ENCODE measurements around the gene DNASE1L3. TPM values are rescaled to one million over a fixed set of nuclear protein-coding genes. Genes with fewer than 3 reads are reported as not detected.

Gene DNASE1L3
- total and polyA plus RNA-seq, 11 donors, result 0.44 to 4.1 (median 1.2) TPM

GRCh38 chr3:58256511-58256910, 45.7 kb upstream of the DNASE1L3 start:
- TF ChIP-seq, protein P1, sequence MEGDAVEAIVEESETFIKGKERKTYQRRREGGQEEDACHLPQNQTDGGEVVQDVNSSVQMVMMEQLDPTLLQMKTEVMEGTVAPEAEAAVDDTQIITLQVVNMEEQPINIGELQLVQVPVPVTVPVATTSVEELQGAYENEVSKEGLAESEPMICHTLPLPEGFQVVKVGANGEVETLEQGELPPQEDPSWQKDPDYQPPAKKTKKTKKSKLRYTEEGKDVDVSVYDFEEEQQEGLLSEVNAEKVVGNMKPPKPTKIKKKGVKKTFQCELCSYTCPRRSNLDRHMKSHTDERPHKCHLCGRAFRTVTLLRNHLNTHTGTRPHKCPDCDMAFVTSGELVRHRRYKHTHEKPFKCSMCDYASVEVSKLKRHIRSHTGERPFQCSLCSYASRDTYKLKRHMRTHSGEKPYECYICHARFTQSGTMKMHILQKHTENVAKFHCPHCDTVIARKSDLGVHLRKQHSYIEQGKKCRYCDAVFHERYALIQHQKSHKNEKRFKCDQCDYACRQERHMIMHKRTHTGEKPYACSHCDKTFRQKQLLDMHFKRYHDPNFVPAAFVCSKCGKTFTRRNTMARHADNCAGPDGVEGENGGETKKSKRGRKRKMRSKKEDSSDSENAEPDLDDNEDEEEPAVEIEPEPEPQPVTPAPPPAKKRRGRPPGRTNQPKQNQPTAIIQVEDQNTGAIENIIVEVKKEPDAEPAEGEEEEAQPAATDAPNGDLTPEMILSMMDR (IDR thresholded peaks at IDR 0.05), result no peak
- TF ChIP-seq POLR2A (IDR thresholded peaks at IDR 0.05), result no peak
- WGBS, 4 donors, result 94 to 97% (median 97%) methylated on average over 4 of the region's 4 CpGs
- DNase-seq, result no peak
- no peaks in the 10 kb centered on the region for H3K4me1 ChIP-seq
- no peaks in the 10 kb centered on the region for H3K27me3 ChIP-seq
- no peak for ATAC-seq
- no peaks in the 10 kb centered on the region for H3K9me3 ChIP-seq
- H3K27ac ChIP-seq, result no peak overlapping the region
- intact Hi-C loops (cut with DNase I), result no loop called here
- no peak overlapping the region for H3K4me3 ChIP-seq
- H3K36me3 ChIP-seq, result peaks cover 0 to 47% (median 29%) of the 10 kb centered on the region in 9 donors

- Histone ChIP-seq H3K27ac (no peak overlapping the region), H3K4me1 (no peaks in the 10 kb centered on the region), H3K36me3 (peaks cover 0 to 48% (median 29%) of the 10 kb centered on the region in 9 donors), H3K27me3 (no peaks in the 10 kb centered on the region), H3K4me3 (no peak overlapping the region), H3K9me3 (no peaks in the 10 kb centered on the region)
- ATAC-seq, result no peak
- 87 to 96% (median 91%) methylated on average over 1 of the region's 1 CpG for WGBS, 4 donors
- TF ChIP-seq POLR2A (IDR thresholded peaks at IDR 0.05), result no peak
- TF ChIP-seq, protein P1 (IDR thresholded peaks at IDR 0.05), result no peak
- no peak for DNase-seq
- intact Hi-C loops (cut with DNase I), result no loop called here
Observed at GRCh38 chr3:58256061-58256460, 45.3 kb upstream of the DNASE1L3 start.

DNA sequence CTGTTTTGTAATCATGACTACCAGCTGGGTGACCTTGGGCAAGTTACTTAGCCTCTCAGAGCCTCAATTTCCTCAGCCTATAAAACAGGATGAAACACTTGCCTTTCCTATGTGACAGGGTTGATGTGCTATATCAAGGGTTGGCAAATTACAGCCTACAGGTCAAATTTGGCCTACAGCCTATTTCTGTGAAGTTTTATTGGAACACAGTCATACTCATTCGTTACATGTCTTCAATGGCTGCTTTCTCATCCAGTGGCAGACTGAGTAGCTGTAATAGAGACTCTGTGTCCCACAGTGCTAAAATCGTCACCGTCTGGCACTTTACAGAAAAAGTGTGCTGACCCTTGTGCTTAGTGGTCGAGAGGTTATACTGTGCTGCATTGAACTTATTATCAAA, 43.4 kb upstream of the DNASE1L3 start:
- H3K4me1 ChIP-seq, result peaks cover 0 to 12% (median 5%) of the 10 kb centered on the region in 12 donors
- 75 to 86% (median 78%) methylated on average over 4 of the region's 4 CpGs for WGBS, 4 donors
- peaks cover 0 to 36% (median 27%) of the 10 kb centered on the region in 9 donors for H3K36me3 ChIP-seq
- H3K9me3 ChIP-seq, result no peaks in the 10 kb centered on the region
- intact Hi-C loops (cut with DNase I), result loop anchor here in 1 of 10 donors (5.0 kb wide), 1 partner anchor 43 kb away; no protein-coding TSS in a partner anchor
- DNase-seq (no peak), ATAC-seq (no peak)
- no peak overlapping the region for H3K4me3 ChIP-seq
- H3K27me3 ChIP-seq, result no peaks in the 10 kb centered on the region
- no peak for TF ChIP-seq POLR2A (IDR thresholded peaks at IDR 0.05)
- TF ChIP-seq, protein P1 (IDR thresholded peaks at IDR 0.05), result no peak
- H3K27ac ChIP-seq, result peak overlapping the region in 1 of 12 donors; percentile 69

- H3K4me1 ChIP-seq, result peaks cover 0 to 13% (median 5%) of the 10 kb centered on the region in 12 donors
- no peak for TF ChIP-seq POLR2A (IDR thresholded peaks at IDR 0.05)
- TF ChIP-seq, protein P1 (IDR thresholded peaks at IDR 0.05), result no peak
- intact Hi-C loops (cut with DNase I), result loop anchor here in 1 of 10 donors (5.0 kb wide), 1 partner anchor 46 kb away; no protein-coding TSS in a partner anchor
- 89 to 98% (median 94%) methylated on average over 3 of the region's 3 CpGs for WGBS, 4 donors
- DNase-seq (no peak), ATAC-seq (no peak)
- no peaks in the 10 kb centered on the region for H3K27me3 ChIP-seq
- H3K9me3 ChIP-seq, result no peaks in the 10 kb centered on the region
- peaks cover 0 to 11% (median 4%) of the 10 kb centered on the region in 9 donors for H3K36me3 ChIP-seq
- peak overlapping the region in 1 of 12 donors; percentile 69 for H3K27ac ChIP-seq
- H3K4me3 ChIP-seq, result no peak overlapping the region
Observed at GRCh38 chr3:58251631-58252035, 40.9 kb upstream of the DNASE1L3 start.

Measured in heart left ventricle (tissue), 16 donors.